Neuronal stem cell (in vitro differentiated cells): Measurements from ENCODE around the gene UBE2QL1.

Source experiments
- DNase-seq: peaks from one replicate; pipeline ENCODE4 v3.0.0-alpha.2; 2013; ENCODE audit warnings: low spot score
- H2AFZ ChIP-seq: one replicate; pipeline ENCODE4 v1.6.1; 2013; ENCODE audit warnings: mild to moderate bottlenecking, low read length, inconsistent platforms
- H2AK5ac ChIP-seq: 2 replicates; pipeline ENCODE4 v1.6.1; 2013; ENCODE audit warnings: low read depth, mild to moderate bottlenecking, inconsistent platforms, low read length, moderate library complexity, mixed read lengths
- H2BK120ac ChIP-seq: 2 replicates; pipeline ENCODE4 v1.6.1; 2013; ENCODE audit warnings: low read depth, mild to moderate bottlenecking, inconsistent platforms, low read length, moderate library complexity, mixed read lengths
- H2BK12ac ChIP-seq: one replicate; pipeline ENCODE4 v1.6.1; 2013; ENCODE audit warnings: low read length, inconsistent platforms
- H2BK15ac ChIP-seq: 2 replicates; pipeline ENCODE4 v1.6.1; 2013; ENCODE audit warnings: mild to moderate bottlenecking, low read length, inconsistent platforms, mixed read lengths
- H2BK5ac ChIP-seq: one replicate; pipeline ENCODE4 v1.6.1; 2013; ENCODE audit warnings: inconsistent platforms, mild to moderate bottlenecking, low read length, moderate library complexity
- H3K14ac ChIP-seq: one replicate; pipeline ENCODE4 v1.6.1; 2013; ENCODE audit warnings: low read length, inconsistent platforms
- H3K18ac ChIP-seq: 2 replicates; pipeline ENCODE4 v1.6.1; 2013; ENCODE audit warnings: low read length, inconsistent platforms
- H3K23ac ChIP-seq: 2 replicates; pipeline ENCODE4 v1.6.1; 2013; ENCODE audit warnings: low read depth, mild to moderate bottlenecking, mixed read lengths, low read length, inconsistent platforms; ENCODE audit not compliant: poor library complexity
- H3K27ac ChIP-seq: replicated peaks from 3 replicates; pipeline ENCODE4 v1.5.1; 2013; ENCODE audit warnings: low read length, inconsistent platforms
- H3K27me3 ChIP-seq, 3 experiments: 2 replicates each; pipeline ENCODE4 v1.6.1; 2013; ENCODE audit warnings: low read length in 3 of 3, mild to moderate bottlenecking in 2 of 3, inconsistent platforms in 1 of 3, low read depth in 1 of 3, mixed read lengths in 1 of 3, moderate library complexity in 1 of 3; ENCODE audit not compliant: control insufficient read depth in 3 of 3, insufficient read depth in 3 of 3
- H3K36me3 ChIP-seq, 2 donors: replicated peaks in 1 of 2; 2 replicates each; pipeline ENCODE4 v1.6.1; 2013; ENCODE audit warnings: low read length in 2 of 2; ENCODE audit not compliant: control insufficient read depth in 2 of 2, insufficient read depth in 2 of 2
- H3K4ac ChIP-seq: 2 replicates; pipeline ENCODE4 v1.6.1; 2013; ENCODE audit warnings: inconsistent platforms, mild to moderate bottlenecking, low read length, moderate library complexity
- H3K4me1 ChIP-seq, 2 donors: 1 replicate in 1 of 2; 2 replicates in 1 of 2; pipeline ENCODE4 v1.6.1; 2013; ENCODE audit warnings: low read length in 2 of 2, low read depth in 1 of 2; ENCODE audit not compliant: control insufficient read depth in 2 of 2, insufficient read depth in 1 of 2
- H3K4me2 ChIP-seq: one replicate; pipeline ENCODE4 v1.6.1; 2013; ENCODE audit warnings: mild to moderate bottlenecking, low read length, inconsistent platforms; ENCODE audit not compliant: insufficient read depth, poor library complexity, severe bottlenecking
- H3K4me3 ChIP-seq, 2 donors: 2 replicates each; pipeline ENCODE4 v1.5.1; 2013; ENCODE audit warnings: low read length in 2 of 2, mild to moderate bottlenecking in 2 of 2, inconsistent platforms in 1 of 2, moderate library complexity in 1 of 2
- H3K79me1 ChIP-seq: one replicate; pipeline ENCODE4 v1.6.1; 2013; ENCODE audit warnings: low read depth, mild to moderate bottlenecking, inconsistent platforms, low read length, moderate library complexity
- H3K9ac ChIP-seq: one replicate; pipeline ENCODE4 v1.6.1; 2013; ENCODE audit warnings: mild to moderate bottlenecking, low read depth, low read length, inconsistent platforms; ENCODE audit not compliant: poor library complexity
- H3K9me3 ChIP-seq, 2 donors: replicated peaks in 1 of 2; 2 replicates each; pipeline versions ENCODE3 to v1.6.1; 2013; ENCODE audit warnings: low read length in 2 of 2, mild to moderate bottlenecking in 2 of 2, inconsistent platforms in 1 of 2, low read depth in 1 of 2, mixed read lengths in 1 of 2, moderate library complexity in 1 of 2; ENCODE audit not compliant: control insufficient read depth in 2 of 2, insufficient read depth in 1 of 2
- H4K8ac ChIP-seq: one replicate; pipeline ENCODE4 v1.6.1; 2013; ENCODE audit warnings: low read depth, mild to moderate bottlenecking, inconsistent platforms, low read length, moderate library complexity
- H4K91ac ChIP-seq: one replicate; pipeline ENCODE4 v1.6.1; 2013; ENCODE audit warnings: low read length, low read depth, mild to moderate bottlenecking, inconsistent platforms; ENCODE audit not compliant: poor library complexity
- WGBS, 2 donors: extraction: QIAGEN DNeasy Blood & Tissue Kit; methylation state at CpG; one replicate each; pipeline ENCODE4 v1.1.7; 2013; ENCODE audit warnings: missing lambda C conversion rate in 2 of 2, mixed read lengths in 1 of 2; ENCODE audit not compliant: insufficient read length in 2 of 2, insufficient replicate concordance in 1 of 2; ENCODE audit errors: extremely low coverage in 2 of 2; 5-methylcytosine and 5-hydroxymethylcytosine counted together

UBE2QL1 gene

GRCh38 chr5:6496207-6496584, 47.5 kb downstream of the UBE2QL1 start:
- Histone ChIP-seq H3K4ac (no peak overlapping the region), H2AK5ac (no peak overlapping the region), H4K91ac (no peak overlapping the region), H2BK12ac (no peak overlapping the region), H2AFZ (no peak overlapping the region), H3K36me3 (no peaks in the 10 kb centered on the region), H3K79me1 (no peaks in the 10 kb centered on the region), H3K27ac (no peak overlapping the region), H2BK5ac (no peak overlapping the region), H3K14ac (no peak overlapping the region), H3K18ac (no peak overlapping the region), H2BK120ac (no peak overlapping the region), H3K9me3 (no peaks in the 10 kb centered on the region), H3K4me3 (no peak overlapping the region), H3K4me2 (no peak overlapping the region), H3K9ac (no peak overlapping the region), H2BK15ac (no peak overlapping the region), H3K27me3 (peaks cover 0 to 29% (median 4%) of the 10 kb centered on the region in 3 experiments), H4K8ac (no peak overlapping the region), H3K4me1 (peaks cover 0 to 3% of the 10 kb centered on the region in 2 donors), H3K23ac (no peak overlapping the region)
- DNase-seq = no peak
- no CpG with 5 or more reads among the region's 5 CpGs for WGBS, 2 donors

DNA sequence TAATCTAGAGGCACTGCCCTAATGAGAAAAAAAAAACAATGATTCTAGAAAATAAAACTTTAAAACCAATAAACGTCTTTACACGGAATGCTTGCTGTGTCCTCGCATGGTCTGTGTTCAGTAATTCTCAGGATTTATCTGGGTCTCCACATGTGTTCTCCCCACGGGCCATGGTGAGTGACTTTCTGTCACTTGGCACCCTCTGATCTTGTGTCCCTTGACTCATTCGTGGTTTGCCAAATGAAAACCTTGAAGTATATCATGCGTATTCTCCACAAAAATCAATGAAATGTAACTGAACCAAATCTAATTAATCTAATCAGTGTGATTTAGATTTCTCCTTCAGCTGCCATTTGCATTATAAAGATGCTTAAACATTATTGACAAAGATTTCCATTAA, 48.0 kb downstream of the UBE2QL1 start:
- Histone ChIP-seq H3K27ac (no peak overlapping the region), H3K23ac (no peak overlapping the region), H3K36me3 (no peaks in the 10 kb centered on the region), H3K79me1 (no peaks in the 10 kb centered on the region), H3K27me3 (peaks cover 0 to 25% (median 3%) of the 10 kb centered on the region in 3 experiments), H3K4me2 (no peak overlapping the region), H3K9me3 (no peaks in the 10 kb centered on the region), H2AFZ (no peak overlapping the region), H3K4me1 (peaks cover 0 to 1% of the 10 kb centered on the region in 2 donors), H4K8ac (no peak overlapping the region), H2BK12ac (no peak overlapping the region), H2BK5ac (no peak overlapping the region), H2BK120ac (no peak overlapping the region), H3K14ac (no peak overlapping the region), H3K9ac (no peak overlapping the region), H3K4me3 (no peak overlapping the region), H3K18ac (no peak overlapping the region), H4K91ac (no peak overlapping the region), H2AK5ac (no peak overlapping the region), H2BK15ac (no peak overlapping the region), H3K4ac (no peak overlapping the region)
- no CpG with 5 or more reads among the region's 6 CpGs for WGBS, 2 donors
- no peak for DNase-seq

DNA sequence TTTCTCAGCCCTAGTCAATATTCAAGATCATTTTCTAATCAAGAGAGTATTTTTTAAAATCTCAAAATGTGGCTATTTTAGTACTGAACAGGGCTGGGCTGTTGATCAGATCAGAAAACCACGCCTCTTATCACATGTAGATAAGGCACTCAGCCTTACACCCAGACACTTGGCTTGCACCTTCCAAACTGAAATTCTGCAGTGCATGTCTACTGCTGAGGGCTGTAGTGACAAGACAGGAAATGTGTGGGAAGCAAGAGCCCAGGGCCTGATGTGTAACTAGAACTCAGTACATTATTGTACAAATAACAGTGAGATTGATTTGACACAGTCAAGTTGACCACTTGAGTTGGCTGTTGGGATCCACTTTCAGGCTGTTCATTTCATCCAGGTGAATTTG, 48.6 kb downstream of the UBE2QL1 start:
- no peaks in the 10 kb centered on the region for H3K36me3 ChIP-seq

DNA sequence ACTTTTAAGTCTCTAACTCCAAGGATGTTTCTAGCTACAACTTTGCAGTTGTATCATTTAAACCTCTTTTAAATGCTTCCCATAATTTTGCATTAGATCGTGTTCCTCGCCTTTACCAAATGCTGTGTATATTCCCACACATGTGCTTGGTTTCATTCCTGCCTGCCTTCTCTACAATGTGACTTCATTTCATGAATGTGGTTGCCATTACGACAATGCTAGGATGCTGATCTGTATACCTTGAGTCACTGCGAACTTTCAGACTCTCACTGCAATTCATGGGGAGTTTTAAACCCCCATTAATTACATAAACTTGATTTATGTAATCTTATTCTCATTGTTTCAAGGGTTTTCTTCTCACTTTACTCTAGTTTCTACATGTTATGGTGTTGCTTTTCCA, 50.3 kb downstream of the UBE2QL1 start:
- Histone ChIP-seq H3K14ac (no peak overlapping the region), H3K4me2 (no peak overlapping the region), H3K18ac (no peak overlapping the region), H3K4ac (no peak overlapping the region), H2AK5ac (no peak overlapping the region), H2BK120ac (no peak overlapping the region), H4K91ac (no peak overlapping the region), H3K27me3 (peaks cover 0 to 11% (median 0%) of the 10 kb centered on the region in 3 experiments), H2BK15ac (no peak overlapping the region), H3K79me1 (no peaks in the 10 kb centered on the region), H2AFZ (no peak overlapping the region), H3K36me3 (no peaks in the 10 kb centered on the region), H3K4me1 (no peaks in the 10 kb centered on the region), H2BK12ac (no peak overlapping the region), H3K27ac (no peak overlapping the region), H3K9ac (no peak overlapping the region), H3K23ac (no peak overlapping the region), H3K9me3 (peaks cover 0 to 3% of the 10 kb centered on the region in 2 donors), H4K8ac (no peak overlapping the region), H2BK5ac (no peak overlapping the region), H3K4me3 (no peak overlapping the region)
- WGBS, 2 donors = no CpG with 5 or more reads among the region's 4 CpGs
- no peak for DNase-seq

More for the DNA sequence above, 48.6 kb downstream of the UBE2QL1 start:
- Histone ChIP-seq H3K4me1 (no peaks in the 10 kb centered on the region), H2BK15ac (no peak overlapping the region), H3K79me1 (no peaks in the 10 kb centered on the region), H4K91ac (no peak overlapping the region), H2BK12ac (no peak overlapping the region), H3K4me3 (no peak overlapping the region), H3K14ac (no peak overlapping the region), H3K9me3 (no peaks in the 10 kb centered on the region), H2BK120ac (no peak overlapping the region), H3K4ac (no peak overlapping the region), H3K9ac (no peak overlapping the region), H4K8ac (no peak overlapping the region), H3K27ac (no peak overlapping the region), H2AFZ (no peak overlapping the region), H3K27me3 (peaks cover 0 to 20% (median 0%) of the 10 kb centered on the region in 3 experiments), H2AK5ac (no peak overlapping the region), H2BK5ac (no peak overlapping the region), H3K4me2 (no peak overlapping the region), H3K23ac (no peak overlapping the region), H3K18ac (no peak overlapping the region)
- WGBS, 2 donors = no CpG with 5 or more reads among the region's 1 CpG
- no peak for DNase-seq
